A549 treated with AZD2906 at 1 μM for 4 hours (cell line): ENCODE measurements around the gene SLC8A2. TPM values are rescaled to one million over a fixed set of nuclear protein-coding genes. Genes with fewer than 3 reads are reported as not detected.

ENCODE experiments used
- total RNA-seq: library from RNA; stranded (reverse); fragments of 200-300 nt; extraction: Qiagen RNA extraction; gene quantifications from 5 replicates; pipeline ENCODE4 v1.2.3, GENCODE V29; 2022

The SLC8A2 gene, protein sequence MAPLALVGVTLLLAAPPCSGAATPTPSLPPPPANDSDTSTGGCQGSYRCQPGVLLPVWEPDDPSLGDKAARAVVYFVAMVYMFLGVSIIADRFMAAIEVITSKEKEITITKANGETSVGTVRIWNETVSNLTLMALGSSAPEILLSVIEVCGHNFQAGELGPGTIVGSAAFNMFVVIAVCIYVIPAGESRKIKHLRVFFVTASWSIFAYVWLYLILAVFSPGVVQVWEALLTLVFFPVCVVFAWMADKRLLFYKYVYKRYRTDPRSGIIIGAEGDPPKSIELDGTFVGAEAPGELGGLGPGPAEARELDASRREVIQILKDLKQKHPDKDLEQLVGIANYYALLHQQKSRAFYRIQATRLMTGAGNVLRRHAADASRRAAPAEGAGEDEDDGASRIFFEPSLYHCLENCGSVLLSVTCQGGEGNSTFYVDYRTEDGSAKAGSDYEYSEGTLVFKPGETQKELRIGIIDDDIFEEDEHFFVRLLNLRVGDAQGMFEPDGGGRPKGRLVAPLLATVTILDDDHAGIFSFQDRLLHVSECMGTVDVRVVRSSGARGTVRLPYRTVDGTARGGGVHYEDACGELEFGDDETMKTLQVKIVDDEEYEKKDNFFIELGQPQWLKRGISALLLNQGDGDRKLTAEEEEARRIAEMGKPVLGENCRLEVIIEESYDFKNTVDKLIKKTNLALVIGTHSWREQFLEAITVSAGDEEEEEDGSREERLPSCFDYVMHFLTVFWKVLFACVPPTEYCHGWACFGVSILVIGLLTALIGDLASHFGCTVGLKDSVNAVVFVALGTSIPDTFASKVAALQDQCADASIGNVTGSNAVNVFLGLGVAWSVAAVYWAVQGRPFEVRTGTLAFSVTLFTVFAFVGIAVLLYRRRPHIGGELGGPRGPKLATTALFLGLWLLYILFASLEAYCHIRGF
- total RNA-seq = 0.15 to 0.57 TPM (median 0.37 TPM) in 5 replicates

DNA sequence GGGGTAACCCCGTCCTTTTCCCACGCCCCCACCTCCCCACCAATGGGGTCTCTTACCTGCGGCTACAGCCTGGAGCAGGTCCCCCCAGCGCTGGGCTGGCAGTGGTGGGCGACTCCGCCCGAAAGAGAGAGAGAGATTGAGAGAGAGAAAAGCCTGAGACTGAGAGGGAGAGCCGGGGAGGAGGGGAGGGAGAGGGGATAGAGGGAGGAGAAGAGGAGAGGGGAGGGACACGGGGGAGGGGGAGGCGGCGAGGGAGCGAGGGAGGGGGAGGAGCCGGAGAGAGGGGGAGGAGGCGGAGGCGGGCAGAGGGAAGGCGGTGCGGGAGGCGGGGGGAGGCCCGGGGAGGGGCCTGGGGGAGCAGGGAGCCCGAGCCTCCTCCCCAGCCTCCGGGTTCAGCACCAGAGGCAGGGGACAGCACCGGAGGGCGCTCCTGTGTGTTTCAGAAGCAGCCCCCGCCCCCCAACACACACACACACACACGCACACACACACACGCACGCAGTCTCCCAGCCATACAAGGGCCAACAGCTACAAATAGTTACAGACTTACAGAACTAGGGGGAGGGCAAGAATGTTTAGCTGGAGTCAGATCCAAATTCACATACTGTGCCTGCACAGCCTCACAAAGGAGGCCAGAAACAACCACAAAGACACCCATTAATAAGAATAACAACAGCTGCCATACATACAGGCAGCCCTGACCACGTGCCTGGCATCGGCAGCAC is at the start of gene SLC8A2:
Gene SLC8A2 (minus strand): TSS at position 161 of the 725 bp plus-strand sequence. CDS start 5,490 bp downstream, outside the sequence.

DNA sequence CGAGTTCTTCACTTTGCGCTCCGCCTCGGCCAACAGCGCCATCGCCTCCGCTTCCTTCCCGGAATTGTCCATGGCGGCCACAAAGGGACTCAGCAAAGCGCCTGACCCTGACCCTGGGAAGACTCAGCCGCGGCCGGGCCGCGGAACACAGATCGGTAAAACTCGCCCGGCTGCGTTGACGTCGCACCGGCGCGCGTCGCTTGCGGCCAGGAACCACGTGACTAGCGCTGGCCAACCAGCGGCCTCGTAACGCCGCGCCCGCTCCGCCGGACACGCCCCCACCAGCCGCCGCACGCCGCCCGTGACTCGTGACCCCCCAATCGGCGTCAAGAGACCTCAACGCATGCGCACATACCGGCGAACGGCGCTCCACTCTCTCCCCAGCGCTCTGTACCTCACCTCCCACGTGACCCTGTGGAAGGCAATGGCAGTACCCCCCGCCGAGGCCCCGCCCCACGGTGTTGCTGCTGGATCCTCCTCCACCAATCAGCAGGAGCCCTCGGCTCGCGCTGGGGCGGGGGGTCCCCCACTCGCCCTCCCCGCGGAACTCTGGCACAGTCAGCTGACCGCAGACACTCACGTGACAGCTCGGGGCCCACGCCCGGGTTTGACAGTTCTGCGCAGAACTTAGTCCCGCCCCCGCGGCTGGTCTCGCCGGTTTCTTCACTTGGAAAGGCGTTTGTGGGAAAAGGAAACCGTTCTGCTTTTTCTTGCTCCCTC is 43.3 kb upstream of the SLC8A2 start, which contains the start of gene NAPA:
Gene NAPA (minus strand): TSS at position 195 of the 720 bp plus-strand sequence. CDS start 123 bp downstream, at position 72.

DNA sequence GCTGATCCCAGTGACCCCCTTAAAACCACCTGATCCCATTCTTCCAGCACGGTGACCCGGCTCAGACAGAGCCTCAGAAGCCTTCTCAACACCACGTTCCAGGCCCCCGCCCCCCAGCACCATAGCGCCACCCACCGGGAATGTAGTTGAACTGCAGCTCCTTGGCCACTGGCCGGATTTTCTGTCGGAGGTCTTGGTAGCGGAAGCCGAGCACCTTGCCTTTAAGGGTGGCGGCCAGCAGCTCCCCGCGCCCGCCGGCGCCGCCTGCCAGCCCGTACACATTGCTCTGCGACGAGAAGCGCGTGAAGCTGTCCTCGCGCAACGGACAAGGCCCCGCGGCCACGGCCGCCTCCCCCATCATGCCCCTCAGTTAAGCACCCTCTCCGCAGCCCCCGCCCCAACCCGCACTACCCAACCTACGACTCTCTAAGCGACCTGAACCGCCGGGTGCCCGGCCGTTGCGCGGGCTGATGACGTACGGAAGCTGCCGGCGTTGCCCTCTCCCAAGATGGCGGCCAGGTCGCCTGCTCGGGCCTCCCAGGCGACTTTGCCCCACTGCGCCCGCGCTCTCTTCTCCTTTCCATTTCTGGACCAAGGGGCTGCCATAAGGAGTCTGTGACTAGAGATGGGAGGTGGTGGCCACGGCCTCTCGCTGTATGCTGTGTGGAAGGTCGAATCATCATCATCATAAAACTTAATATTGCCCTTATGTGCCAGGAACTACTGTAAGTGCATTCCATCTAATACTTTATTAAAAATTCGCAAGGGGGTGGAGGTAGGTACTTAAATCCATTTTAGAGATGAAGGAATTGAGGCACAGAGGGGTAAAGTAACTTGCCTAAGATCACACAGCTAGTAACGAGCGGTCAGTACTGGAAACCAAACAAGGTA is 12.4 kb upstream of the SLC8A2 start, which contains the start of gene KPTN:
Gene KPTN (minus strand): TSS at position 420 of the 891 bp plus-strand sequence. CDS start 59 bp downstream, at position 361.

DNA sequence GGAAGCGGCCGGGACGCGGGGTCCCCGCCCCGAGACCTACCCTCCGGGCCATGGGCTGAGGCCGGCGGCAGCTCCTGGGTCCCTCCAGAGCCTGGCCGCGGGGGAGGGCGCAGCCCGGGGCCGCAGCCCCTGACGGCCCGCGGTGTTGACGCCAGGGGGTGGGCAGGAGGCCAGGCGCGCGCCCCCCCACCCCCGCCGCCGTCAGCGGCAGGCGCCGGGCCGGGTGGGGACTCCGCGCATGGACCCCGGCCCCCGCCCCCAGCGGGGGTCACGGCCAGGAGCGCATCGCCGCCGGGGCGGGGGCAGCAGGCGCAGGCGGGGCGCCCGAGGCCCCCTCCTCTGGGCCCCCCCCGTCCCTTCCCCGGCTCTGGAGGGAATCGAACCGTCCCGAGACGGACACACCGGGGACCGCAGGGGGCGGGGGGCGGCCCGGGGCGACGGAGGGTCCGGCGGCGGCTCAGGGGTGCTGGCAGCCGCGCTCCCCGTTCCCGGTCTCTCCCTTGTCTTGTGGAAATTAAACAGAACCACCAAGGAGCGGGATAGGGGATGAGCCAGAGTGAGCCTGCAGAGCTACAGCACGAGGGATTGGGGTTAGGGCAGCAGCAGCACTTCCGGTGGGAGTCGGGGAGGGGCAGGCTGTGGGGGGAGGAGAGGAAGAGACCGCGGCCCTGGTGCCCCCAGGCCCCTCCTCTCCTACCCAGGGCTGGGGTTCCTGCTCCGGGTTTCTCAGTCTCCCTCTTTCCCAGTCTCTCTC is 52.5 kb downstream of the SLC8A2 start, which contains the start of gene MEIS3:
Gene MEIS3 (minus strand): TSS at position 498 of the 754 bp plus-strand sequence. CDS start 446 bp downstream, at position 52.

Other genes with a start within 250 kb of the SLC8A2 start
- gene BBC3, start 240.7 kb downstream of the SLC8A2 start, total RNA-seq = 16.6 to 28.7 TPM (median 26.5 TPM) in 5 replicates
- 22.2 to 26.5 TPM (median 25.2 TPM) in 5 replicates for gene CCDC9, start 215.4 kb downstream of the SLC8A2 start, total RNA-seq
- gene INAFM1, start 197.0 kb downstream of the SLC8A2 start, total RNA-seq = 4.2 to 12.7 TPM (median 10.9 TPM) in 5 replicates
- gene C5AR1, start 162.0 kb downstream of the SLC8A2 start, total RNA-seq = 1.1 to 2.9 TPM (median 2.2 TPM) in 5 replicates
- gene C5AR2, start 139.7 kb downstream of the SLC8A2 start, total RNA-seq = 7.6 to 13.7 TPM (median 11.9 TPM) in 5 replicates
- gene DHX34, start 122.6 kb downstream of the SLC8A2 start, total RNA-seq = 25.5 to 38.2 TPM (median 36.8 TPM) in 5 replicates
- 30.9 to 42.1 TPM (median 40.5 TPM) in 5 replicates for gene MEIS3, start 52.4 kb downstream of the SLC8A2 start, total RNA-seq
- 17.1 to 23.8 TPM (median 20.3 TPM) in 5 replicates for gene KPTN, start 12.3 kb upstream of the SLC8A2 start, total RNA-seq
- 88.1 to 110 TPM (median 100 TPM) in 5 replicates for gene NAPA, start 43.2 kb upstream of the SLC8A2 start, total RNA-seq
- 0.03 to 0.06 TPM (median 0.05 TPM) in 4 of 5 replicates, not detected in the other for gene ZNF541, start 101.3 kb upstream of the SLC8A2 start, total RNA-seq
- gene BICRA, start 137.2 kb upstream of the SLC8A2 start, total RNA-seq = 15.1 to 16.7 TPM (median 16.0 TPM) in 5 replicates
- gene EHD2, start 241.5 kb upstream of the SLC8A2 start, total RNA-seq = 124 to 156 TPM (median 148 TPM) in 5 replicates